ENCODE data around the gene PRKN. TPM values are rescaled to one million over a fixed set of nuclear protein-coding genes. Genes with fewer than 3 reads are reported as not detected.

PRKN gene
- total and polyA plus RNA-seq, 2 experiments from 2014 or later: 0.10 to 0.84 TPM

- H3K27me3 ChIP-seq (ENCODE audit: insufficient read depth): no peaks in the 10 kb centered on the region
- no peak overlapping the region for H2AFZ ChIP-seq
- no peaks in the 10 kb centered on the region for H3K36me3 ChIP-seq (ENCODE audit: insufficient read depth)
- Mint-ChIP-seq H3K27ac (no peak overlapping the region), H3K36me3 (ENCODE audit: low read depth) (no peaks in the 10 kb centered on the region), H3K27me3 (ENCODE audit: insufficient read depth, low read depth, poor library complexity) (peaks cover 6% of the 10 kb centered on the region), H3K9me3 (no peaks in the 10 kb centered on the region), H3K4me1 (peaks cover 7% of the 10 kb centered on the region), H3K4me3 (no peak overlapping the region)
- DNase-seq (ENCODE audit: low spot score): no peak
- TF ChIP-seq CTCF (conservative IDR thresholded peaks at IDR 0.05; ENCODE audit: low read depth in 2 of 2): no peak
- TF ChIP-seq POLR2AphosphoS5 (IDR thresholded peaks at IDR 0.05; ENCODE audit: low read depth): no peak
- TF ChIP-seq ZNF462 (CRISPR knock-in tag; IDR thresholded peaks at IDR 0.05): no peak
- no peak for TF ChIP-seq JUNB (IDR thresholded peaks at IDR 0.05; ENCODE audit: unreplicated experiment)
- no peaks in the 10 kb centered on the region for H3K79me2 ChIP-seq (replicated peaks; ENCODE audit: insufficient read depth)
- H3K4me2 ChIP-seq: no peak overlapping the region
- H4K20me1 ChIP-seq (replicated peaks; ENCODE audit: insufficient read depth): no peaks in the 10 kb centered on the region
- no peaks in the 10 kb centered on the region for H3K9me2 ChIP-seq (ENCODE audit: insufficient read depth)
- no peaks in the 10 kb centered on the region for H3F3A ChIP-seq (replicated peaks; ENCODE audit: low read depth)
- ATAC-seq: no peak
- H3K4me1 ChIP-seq (ENCODE audit: insufficient read depth): peaks cover 10% of the 10 kb centered on the region; the same call in 1 of the 2 replicates
- H3K27ac ChIP-seq (ENCODE audit: low read depth): no peak overlapping the region
- no peak overlapping the region for H3K4me3 ChIP-seq
Observed at GRCh38 chr6:161482517-161482858, 1245.1 kb downstream of the PRKN start.

All from GM23338 (cell line).